Thyroid gland (tissue), 4 donors: Measurements from ENCODE around the gene NFATC2.

ENCODE experiments used
- CTCF ChIP-seq, 6 experiments: fragments of 200-600 bp in 3 of 6; fragments of 450-650 bp in 3 of 6; sonication (generic) in 3 of 6; IDR thresholded peaks; one replicate each; pipeline ENCODE4 v1.5.1; 2016 to 2019; ENCODE audit warnings: antibody characterized with exemption in 6 of 6, mild to moderate bottlenecking in 2 of 6, inconsistent platforms in 1 of 6, moderate library complexity in 1 of 6
- POLR2A ChIP-seq, 2 donors: fragments of 450-650 bp; IDR thresholded peaks; one replicate each; pipeline ENCODE4 v1.6.1; 2017; ENCODE audit warnings: antibody characterized with exemption in 2 of 2, mild to moderate bottlenecking in 2 of 2, moderate library complexity in 1 of 2

GRCh38 chr20:51374961-51375360 is 167.6 kb downstream of the NFATC2 start:
- TF ChIP-seq POLR2A (IDR thresholded peaks at IDR 0.05) (no peak), CTCF (IDR thresholded peaks at IDR 0.05) (no peak)
